Fibroblast of skin of back (primary cell): Measurements from ENCODE around the gene MUC22.
"Not testable (repeated sequence)": the region's sequence is repeated elsewhere in the genome, so short reads cannot be mapped to it uniquely, and the experiment has no call there.

ENCODE experiments used
- DNase-seq: peaks from one replicate; pipeline ENCODE4 v3.0.0-alpha.2; 2013

MUC22 gene

GRCh38 chr6:30998785-30999184, 11.5 kb upstream of the MUC22 start:
- DNase-seq = no peak

GRCh38 chr6:31000067-31000860, 10.0 kb upstream of the MUC22 start:
- not testable (repeated sequence) for DNase-seq

GRCh38 chr6:31001281-31001888, 8.9 kb upstream of the MUC22 start:
- no peak for DNase-seq

- DNase-seq = no peak
These were observed 7.8 kb upstream of the MUC22 start for GRCh38 chr6:31002471-31002870.

- no peak for DNase-seq
These were observed 5.5 kb upstream of the MUC22 start for GRCh38 chr6:31004794-31005193.

- DNase-seq = no peak
These were observed 4.8 kb upstream of the MUC22 start for GRCh38 chr6:31005249-31006020.

GRCh38 chr6:31007694-31008093, 2.6 kb upstream of the MUC22 start:
- DNase-seq = peak; percentile 95

GRCh38 chr6:31008165-31008564, 2.1 kb upstream of the MUC22 start:
- no peak for DNase-seq

- no peak for DNase-seq
These were observed 543 bp upstream of the MUC22 start for GRCh38 chr6:31009731-31010130.

- DNase-seq = no peak
These were observed 879 bp downstream of the MUC22 start for GRCh38 chr6:31011153-31011552.

- no peak for DNase-seq
These were observed 6.5 kb downstream of the MUC22 start for GRCh38 chr6:31016659-31017299.

- not testable (repeated sequence) for DNase-seq
These were observed 7.2 kb downstream of the MUC22 start for GRCh38 chr6:31017436-31017835.

GRCh38 chr6:31020057-31020456, 9.8 kb downstream of the MUC22 start:
- no peak for DNase-seq

- not testable (repeated sequence) for DNase-seq
These were observed 10.5 kb downstream of the MUC22 start for GRCh38 chr6:31020631-31021255.

- not testable (repeated sequence) for DNase-seq
These were observed 11.6 kb downstream of the MUC22 start for GRCh38 chr6:31021705-31022531.

GRCh38 chr6:31025595-31025994, 15.3 kb downstream of the MUC22 start:
- no peak for DNase-seq

- DNase-seq = no peak
These were observed 20.8 kb downstream of the MUC22 start for GRCh38 chr6:31031095-31031494.

GRCh38 chr6:31033075-31033474, 22.8 kb downstream of the MUC22 start:
- no peak for DNase-seq

GRCh38 chr6:31035862-31036497, 25.7 kb downstream of the MUC22 start:
- peak; percentile 18 for DNase-seq

GRCh38 chr6:31037169-31037568, 26.9 kb downstream of the MUC22 start:
- DNase-seq = peak; percentile 49

GRCh38 chr6:31037682-31038081, 27.4 kb downstream of the MUC22 start:
- peak; percentile 82 for DNase-seq
